HG02885 (cell line): ENCODE measurements around the gene ADAMTS19.
"Not testable (repeated sequence)": the region's sequence is repeated elsewhere in the genome, so short reads cannot be mapped to it uniquely, and the experiment has no call there.

Source experiments
- ATAC-seq: cut with Tn5 transposase; IDR thresholded peaks from one replicate; pipeline ENCODE4 v1.9.1; 2021; ENCODE audit warnings: mild to moderate bottlenecking; ENCODE audit not compliant: unreplicated experiment, poor library complexity

The ADAMTS19 gene

DNA sequence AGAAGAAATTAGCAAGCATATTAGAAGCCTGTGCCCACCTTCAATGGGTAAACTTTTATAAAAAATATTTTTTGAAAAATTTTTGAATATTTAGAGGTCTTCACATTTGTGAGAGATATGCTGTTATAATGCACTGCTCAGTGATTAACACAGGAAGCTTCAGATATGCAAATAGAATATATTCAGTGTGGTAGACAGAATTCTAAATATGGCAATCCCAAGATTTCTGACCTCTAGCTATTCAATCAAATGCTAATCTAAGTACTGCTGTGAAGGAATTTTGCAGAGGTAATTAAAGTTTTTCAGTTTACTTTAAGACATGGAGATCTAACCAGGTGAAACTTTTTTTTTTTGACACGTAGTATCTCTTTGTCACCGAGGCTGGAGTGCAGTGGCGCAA lies 103.5 kb downstream of the ADAMTS19 start:
- ATAC-seq, result no peak

GRCh38 chr5:129569295-129569694 lies 109.2 kb downstream of the ADAMTS19 start:
- no peak for ATAC-seq

- ATAC-seq, result no peak
Observed at GRCh38 chr5:129572060-129572459, 112.0 kb downstream of the ADAMTS19 start.

- not testable (repeated sequence) for ATAC-seq
Observed at GRCh38 chr5:129584496-129584895, 124.4 kb downstream of the ADAMTS19 start.

DNA sequence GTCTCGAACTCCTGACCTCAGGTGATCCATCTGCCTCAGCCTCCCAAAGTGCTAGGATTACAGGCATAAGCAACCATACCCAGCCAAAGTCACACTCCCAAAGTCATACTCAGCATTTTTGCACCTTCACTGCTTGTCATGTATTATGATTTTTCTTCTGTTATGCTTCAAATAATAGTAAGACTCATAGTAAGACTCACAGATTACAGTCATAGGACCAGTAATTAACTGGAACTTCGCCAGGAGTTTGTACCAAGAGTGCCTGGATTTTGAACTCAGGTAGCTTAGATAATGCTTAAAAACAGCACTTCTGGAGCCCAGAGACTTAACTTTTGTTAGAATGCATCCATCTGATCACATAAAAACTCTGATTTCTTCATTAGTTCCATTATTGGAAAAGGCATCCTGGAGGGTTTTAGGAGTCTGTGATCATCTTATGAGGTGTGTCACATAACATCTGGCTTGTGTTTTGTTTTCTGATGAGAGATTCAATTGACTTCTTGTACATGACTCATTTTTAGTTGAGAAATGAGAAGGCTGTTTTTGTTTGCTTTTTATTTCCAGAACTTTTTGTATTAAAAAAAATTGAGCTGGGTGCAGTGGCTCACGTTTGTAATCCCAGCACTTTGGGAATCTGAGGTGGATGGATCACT lies 131.5 kb downstream of the ADAMTS19 start:
- no peak for ATAC-seq

DNA sequence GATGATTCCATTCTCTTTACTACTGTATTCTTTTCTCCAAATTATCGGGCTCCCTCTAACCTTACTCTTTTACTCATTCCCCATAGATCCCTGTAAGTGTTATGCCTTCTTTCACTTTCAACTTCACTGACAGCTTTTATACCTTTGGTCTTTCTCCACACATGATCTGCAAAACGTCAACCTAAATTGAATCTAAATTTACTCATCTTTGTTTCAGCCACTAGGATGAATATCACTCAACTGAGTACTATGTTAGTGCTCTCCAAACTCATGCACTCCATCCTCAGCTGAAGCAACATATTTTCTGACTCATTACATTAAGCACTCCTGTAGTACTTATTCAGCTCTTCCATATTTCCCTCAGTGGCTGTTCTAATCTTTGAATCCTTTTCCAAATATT lies 133.4 kb downstream of the ADAMTS19 start:
- no peak for ATAC-seq

DNA sequence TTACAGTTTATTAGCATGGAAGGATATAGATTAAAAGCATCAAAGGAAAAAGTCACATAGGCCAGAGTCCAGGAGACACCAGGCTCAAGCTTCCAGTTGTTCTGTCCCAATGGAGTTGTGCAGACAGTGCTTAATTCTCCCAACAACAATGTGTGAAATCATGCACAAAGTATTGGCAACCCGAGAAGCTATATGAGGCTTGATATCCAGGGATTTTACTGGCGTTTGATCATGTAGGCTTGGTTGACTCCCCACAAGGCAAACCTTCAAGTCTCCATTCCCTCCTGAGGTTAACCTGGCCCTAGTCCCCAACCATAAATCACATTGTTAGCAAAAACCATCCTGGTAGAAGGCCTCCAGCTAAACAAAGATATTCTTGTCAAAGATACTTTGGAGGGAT lies 141.5 kb downstream of the ADAMTS19 start:
- ATAC-seq, result no peak

GRCh38 chr5:129608350-129608749 lies 148.3 kb downstream of the ADAMTS19 start:
- ATAC-seq, result no peak

GRCh38 chr5:129609710-129610109 lies 149.6 kb downstream of the ADAMTS19 start:
- ATAC-seq, result no peak

DNA sequence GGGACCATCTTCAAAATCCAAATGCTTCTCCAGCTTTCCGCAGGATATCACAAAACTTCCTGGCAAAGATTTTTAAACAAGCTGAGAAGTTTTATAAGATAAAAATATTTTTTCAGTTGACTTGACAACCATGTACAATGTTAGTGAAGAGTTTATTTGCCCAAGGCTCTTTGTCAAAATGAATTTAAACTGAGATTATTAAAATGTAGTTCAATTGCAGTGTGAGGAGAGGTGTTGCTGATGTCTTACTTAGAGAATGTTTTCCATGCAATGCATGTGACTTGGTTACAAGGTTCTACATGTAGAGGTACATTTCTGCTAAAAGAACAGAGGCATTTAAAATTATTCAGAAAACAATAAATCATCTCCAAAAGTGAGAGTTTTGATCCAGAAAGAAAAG lies 156.4 kb downstream of the ADAMTS19 start:
- ATAC-seq, result no peak

- no peak for ATAC-seq
Observed at GRCh38 chr5:129617206-129617605, 157.1 kb downstream of the ADAMTS19 start.

DNA sequence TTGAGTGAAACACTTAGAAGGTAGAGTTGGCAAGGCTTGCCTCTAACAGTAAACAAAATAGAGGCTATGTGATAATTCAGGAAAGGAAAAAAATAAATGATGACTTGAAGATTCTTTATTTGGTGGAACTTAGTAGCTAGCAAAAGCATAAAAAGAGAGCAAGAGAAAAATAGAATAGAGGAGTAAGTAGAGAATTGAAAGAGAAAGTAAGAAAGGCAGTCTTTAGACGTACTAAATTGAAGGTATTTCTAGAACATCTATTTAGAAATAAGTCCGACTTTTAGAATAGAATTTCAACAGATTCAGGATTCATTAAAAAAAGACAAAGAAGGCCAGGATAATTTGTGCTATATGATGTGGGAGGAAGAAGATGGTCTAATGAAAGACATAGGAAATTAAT lies 159.7 kb downstream of the ADAMTS19 start:
- no peak for ATAC-seq

DNA sequence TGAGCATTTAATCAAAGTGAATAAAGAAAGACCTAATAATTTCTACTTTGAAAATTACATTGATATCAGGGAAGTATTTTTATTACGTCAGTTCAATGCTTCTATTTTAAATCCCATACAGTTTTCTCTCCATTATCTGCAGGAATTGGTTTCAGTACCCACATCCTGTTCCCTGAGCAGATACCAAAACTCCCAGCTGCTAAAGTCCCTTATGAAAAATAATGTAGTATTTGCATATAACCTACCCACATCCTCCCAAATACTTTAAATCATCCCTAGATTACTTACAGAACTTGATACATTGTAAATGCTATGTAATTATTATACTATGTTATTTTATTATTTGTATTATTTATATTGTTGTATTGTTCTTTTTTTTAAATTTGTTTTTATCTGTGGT lies 162.4 kb downstream of the ADAMTS19 start:
- no peak for ATAC-seq

DNA sequence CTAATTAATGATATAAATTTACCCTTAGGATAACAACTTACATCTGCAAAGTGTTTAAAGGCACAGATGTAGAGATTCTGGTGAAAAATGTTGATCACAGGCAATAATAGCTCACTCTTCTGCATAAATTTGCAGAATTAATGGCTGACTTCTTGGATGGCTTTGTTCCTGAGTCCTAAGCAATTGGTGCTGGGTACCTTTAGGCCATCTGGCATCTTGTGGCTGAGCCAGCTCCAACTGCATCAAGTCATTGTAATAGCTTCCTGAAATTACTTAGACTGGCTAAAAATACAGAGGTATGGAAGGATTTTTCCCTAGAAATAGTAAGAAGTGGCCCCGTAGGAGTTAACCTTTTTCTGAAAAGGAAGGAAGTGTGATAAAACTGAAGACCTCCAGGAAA lies 169.5 kb downstream of the ADAMTS19 start:
- ATAC-seq, result no peak

DNA sequence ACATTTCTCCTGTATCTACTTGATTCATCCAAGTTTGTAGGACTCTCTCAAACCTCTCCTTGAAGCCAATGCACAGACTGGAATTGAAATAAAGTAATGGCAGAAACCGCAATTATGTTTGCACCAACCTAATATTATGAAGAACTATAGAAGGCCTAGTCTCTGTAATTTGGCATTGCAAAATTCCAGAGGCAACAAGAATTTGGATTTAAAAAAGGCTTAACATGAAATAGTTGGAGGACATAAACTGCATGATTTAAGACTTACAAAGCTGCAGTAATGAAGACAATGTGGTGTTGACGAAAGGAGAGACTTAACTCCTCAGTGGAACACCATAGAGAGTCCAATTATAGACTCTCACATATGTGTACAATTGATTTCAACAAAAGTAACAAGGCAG lies 170.0 kb downstream of the ADAMTS19 start:
- ATAC-seq, result no peak

DNA sequence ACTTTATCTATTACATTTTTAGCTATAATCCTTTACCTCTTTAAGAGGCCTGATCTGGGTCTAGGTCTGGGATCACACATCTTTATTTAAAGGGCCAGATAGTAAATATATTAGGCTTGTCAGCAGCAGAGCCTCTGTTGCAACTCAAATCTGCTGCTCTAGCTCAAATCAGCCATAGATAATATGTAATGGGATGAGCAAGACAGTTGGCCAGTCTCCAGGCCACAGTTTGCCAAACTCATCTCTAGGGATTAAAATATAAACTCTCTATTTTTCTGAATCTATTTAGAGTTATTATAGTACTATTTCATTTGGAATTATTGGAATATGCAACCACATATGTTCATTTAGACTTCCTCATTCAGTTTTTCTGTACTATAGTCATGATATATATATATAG lies 171.9 kb downstream of the ADAMTS19 start:
- no peak for ATAC-seq

- not testable (repeated sequence) for ATAC-seq
Observed at GRCh38 chr5:129637501-129637900, 177.4 kb downstream of the ADAMTS19 start.

- ATAC-seq, result no peak
Observed at GRCh38 chr5:129639331-129639730, 179.2 kb downstream of the ADAMTS19 start.

- ATAC-seq, result no peak
Observed at GRCh38 chr5:129652349-129653056, 192.4 kb downstream of the ADAMTS19 start.

- no peak for ATAC-seq
Observed at GRCh38 chr5:129653057-129653375, 192.9 kb downstream of the ADAMTS19 start.

DNA sequence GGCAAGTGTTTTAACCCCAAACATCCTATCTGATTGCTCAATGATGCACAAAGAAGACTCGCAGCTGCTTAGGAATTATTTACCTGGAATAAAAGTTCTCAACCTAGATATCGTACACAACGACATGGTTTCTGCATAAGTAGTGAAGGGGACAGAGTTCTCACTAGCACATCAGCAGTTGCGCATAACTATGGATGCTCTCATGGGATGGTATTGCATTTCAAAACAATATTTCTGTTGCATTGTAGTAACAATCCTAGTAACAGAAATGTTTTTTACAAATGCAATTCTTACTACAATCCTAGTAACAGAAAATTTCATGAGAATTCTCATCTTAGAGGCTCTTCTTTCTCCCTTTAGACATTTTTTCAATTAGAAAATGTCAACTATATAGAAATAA lies 193.3 kb downstream of the ADAMTS19 start:
- ATAC-seq, result no peak

DNA sequence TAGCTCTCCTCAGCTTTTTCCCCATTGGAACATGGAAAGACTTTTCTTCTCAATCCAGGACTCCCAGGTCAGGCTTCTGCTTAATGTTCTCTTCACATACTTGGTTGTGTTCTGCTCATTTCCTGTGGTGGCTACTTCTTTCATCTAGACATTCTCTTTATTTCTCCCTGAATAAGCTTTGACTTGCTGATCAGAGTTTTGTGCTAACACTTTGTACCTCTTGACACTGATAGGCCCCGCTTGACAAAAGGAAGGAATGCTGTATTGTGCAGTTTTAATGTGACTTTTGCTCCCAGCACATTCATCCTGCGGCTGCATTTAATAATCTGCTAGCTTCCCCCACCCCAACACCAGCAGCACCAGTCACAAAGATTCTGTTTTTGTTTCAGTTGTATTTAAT lies 196.9 kb downstream of the ADAMTS19 start:
- no peak for ATAC-seq
